Activated CD4-positive, CD25-positive, alpha-beta regulatory T cell (primary cell): ENCODE measurements around the gene FBLN7.

ENCODE experiments used
- DNase-seq, 4 experiments: peaks; one replicate each; lab custom pipeline; 2025; lab: John Stamatoyannopoulos, UW

The FBLN7 gene

GRCh38 chr2:112157472-112157871 is 19.3 kb downstream of the FBLN7 start:
- no peak for DNase-seq

- no peak for DNase-seq
These were observed 21.3 kb downstream of the FBLN7 start for GRCh38 chr2:112159454-112159921.

- DNase-seq, result no peak
These were observed 22.4 kb downstream of the FBLN7 start for GRCh38 chr2:112160283-112161250.

GRCh38 chr2:112161431-112162145 is 23.4 kb downstream of the FBLN7 start:
- DNase-seq, result no peak

- no peak for DNase-seq
These were observed 24.2 kb downstream of the FBLN7 start for GRCh38 chr2:112162341-112162740.

GRCh38 chr2:112162956-112163355 is 24.8 kb downstream of the FBLN7 start:
- DNase-seq, result no peak

GRCh38 chr2:112163541-112163981 is 25.4 kb downstream of the FBLN7 start:
- DNase-seq, result no peak

- DNase-seq, result no peak
These were observed 26.7 kb downstream of the FBLN7 start for GRCh38 chr2:112164876-112165275.

GRCh38 chr2:112165296-112165695 is 27.1 kb downstream of the FBLN7 start:
- DNase-seq, result no peak

- DNase-seq, result peak in 2 of 4 experiments; percentile 21 to 23
These were observed 28.8 kb downstream of the FBLN7 start for GRCh38 chr2:112166806-112167499.

GRCh38 chr2:112168422-112169124 is 30.4 kb downstream of the FBLN7 start:
- no peak for DNase-seq

- no peak for DNase-seq
These were observed 32.3 kb downstream of the FBLN7 start for GRCh38 chr2:112170495-112170894.

- DNase-seq, result no peak
These were observed 35.6 kb downstream of the FBLN7 start for GRCh38 chr2:112173646-112174319.

GRCh38 chr2:112174383-112174782 is 36.2 kb downstream of the FBLN7 start:
- DNase-seq, result no peak

GRCh38 chr2:112175333-112175732 is 37.1 kb downstream of the FBLN7 start:
- no peak for DNase-seq

GRCh38 chr2:112175958-112176573 is 37.9 kb downstream of the FBLN7 start:
- no peak for DNase-seq

GRCh38 chr2:112181571-112182290 is 43.5 kb downstream of the FBLN7 start:
- peak; percentile 25 to 66 (median 54) for DNase-seq

GRCh38 chr2:112182581-112183034 is 44.4 kb downstream of the FBLN7 start:
- DNase-seq, result peak in 2 of 4 experiments; percentile 50 to 54

- DNase-seq, result no peak
These were observed 45.3 kb downstream of the FBLN7 start for GRCh38 chr2:112183327-112184025.
